ENCODE measurements around the gene ABCB4.

DNA sequence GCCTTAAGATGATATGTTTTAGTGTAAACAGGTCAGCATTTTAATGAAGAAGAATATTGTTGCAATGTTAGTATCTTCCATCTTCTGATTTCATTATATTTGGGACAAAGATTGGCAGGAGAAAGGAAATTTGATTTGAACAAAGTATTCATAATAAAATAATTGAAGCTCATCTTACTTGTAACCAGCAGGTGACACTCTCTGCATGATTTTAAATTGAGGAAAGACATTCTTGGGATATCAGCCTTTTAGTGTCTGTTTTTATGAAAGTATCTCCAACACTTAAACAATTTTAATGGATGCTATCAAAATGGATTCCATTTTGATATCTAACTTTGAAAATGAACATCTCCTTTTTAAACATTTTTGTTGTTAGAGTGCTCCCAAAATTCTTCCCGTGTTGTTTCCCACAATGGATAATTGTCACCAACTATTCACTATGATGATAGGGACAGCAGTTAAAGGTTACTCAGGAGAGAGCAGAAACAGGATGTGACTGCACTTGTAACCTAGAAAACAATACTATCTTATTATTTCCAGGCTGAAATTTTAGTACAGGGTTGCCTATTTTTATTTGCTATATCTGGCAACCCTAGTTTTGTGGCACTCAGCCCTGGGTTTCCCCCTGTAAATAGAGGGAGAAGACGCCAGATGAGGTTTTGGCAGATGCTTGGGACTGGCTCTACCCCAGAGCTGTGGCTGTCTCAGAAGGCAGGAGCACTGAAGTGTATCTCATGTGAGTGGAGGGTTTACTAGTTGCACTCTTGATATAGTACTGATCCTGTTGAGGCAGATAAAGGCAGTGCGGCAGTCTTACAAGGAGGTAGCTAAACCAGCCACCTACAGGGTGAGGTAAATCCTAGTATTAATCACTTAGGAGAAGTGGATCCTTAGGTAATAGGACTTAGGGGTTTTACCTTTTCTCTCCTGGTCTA lies 31.0 kb upstream of the ABCB4 start:
- no peak for TF ChIP-seq POLR2AphosphoS5 (IDR thresholded peaks at IDR 0.05; ENCODE audit: low read depth, low read length)
- TF ChIP-seq EZH2 (IDR thresholded peaks at IDR 0.05) = no peak
- TF ChIP-seq CEBPB (IDR thresholded peaks at IDR 0.05; ENCODE audit: low read depth) = no peak
- TF ChIP-seq SIN3A (IDR thresholded peaks at IDR 0.05; ENCODE audit: low read depth) = no peak
- no peak for TF ChIP-seq POLR2A (IDR thresholded peaks at IDR 0.05; ENCODE audit: borderline replicate concordance, extremely low read depth, insufficient read depth, insufficient read length)
- no peak for TF ChIP-seq JUND (IDR thresholded peaks at IDR 0.05)
- TF ChIP-seq SRF (IDR thresholded peaks at IDR 0.05; ENCODE audit: low read depth) = no peak
- no peak for TF ChIP-seq TCF7L2 (IDR thresholded peaks at IDR 0.05; ENCODE audit: borderline replicate concordance, extremely low read depth, insufficient read depth, insufficient read length)
- TF ChIP-seq, protein P1, sequence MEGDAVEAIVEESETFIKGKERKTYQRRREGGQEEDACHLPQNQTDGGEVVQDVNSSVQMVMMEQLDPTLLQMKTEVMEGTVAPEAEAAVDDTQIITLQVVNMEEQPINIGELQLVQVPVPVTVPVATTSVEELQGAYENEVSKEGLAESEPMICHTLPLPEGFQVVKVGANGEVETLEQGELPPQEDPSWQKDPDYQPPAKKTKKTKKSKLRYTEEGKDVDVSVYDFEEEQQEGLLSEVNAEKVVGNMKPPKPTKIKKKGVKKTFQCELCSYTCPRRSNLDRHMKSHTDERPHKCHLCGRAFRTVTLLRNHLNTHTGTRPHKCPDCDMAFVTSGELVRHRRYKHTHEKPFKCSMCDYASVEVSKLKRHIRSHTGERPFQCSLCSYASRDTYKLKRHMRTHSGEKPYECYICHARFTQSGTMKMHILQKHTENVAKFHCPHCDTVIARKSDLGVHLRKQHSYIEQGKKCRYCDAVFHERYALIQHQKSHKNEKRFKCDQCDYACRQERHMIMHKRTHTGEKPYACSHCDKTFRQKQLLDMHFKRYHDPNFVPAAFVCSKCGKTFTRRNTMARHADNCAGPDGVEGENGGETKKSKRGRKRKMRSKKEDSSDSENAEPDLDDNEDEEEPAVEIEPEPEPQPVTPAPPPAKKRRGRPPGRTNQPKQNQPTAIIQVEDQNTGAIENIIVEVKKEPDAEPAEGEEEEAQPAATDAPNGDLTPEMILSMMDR (IDR thresholded peaks at IDR 0.05 in 2 of 3, conservative IDR thresholded peaks at IDR 0.05 in 1 of 3; ENCODE audit: borderline replicate concordance in 1 of 3, insufficient read depth in 1 of 3, low read depth in 2 of 3, low read length in 2 of 3) = peak; percentile 44 to 70 (median 59); a peak in 5 of 6 replicates
- no peak for TF ChIP-seq EZH2phosphoT487 (IDR thresholded peaks at IDR 0.05; ENCODE audit: borderline replicate concordance)
- TF ChIP-seq YY1 (IDR thresholded peaks at IDR 0.05; ENCODE audit: extremely low read depth, insufficient replicate concordance, low read depth, low read length) = no peak
- TF ChIP-seq, protein P2, sequence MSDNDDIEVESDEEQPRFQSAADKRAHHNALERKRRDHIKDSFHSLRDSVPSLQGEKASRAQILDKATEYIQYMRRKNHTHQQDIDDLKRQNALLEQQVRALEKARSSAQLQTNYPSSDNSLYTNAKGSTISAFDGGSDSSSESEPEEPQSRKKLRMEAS (IDR thresholded peaks at IDR 0.05) = no peak
- TF ChIP-seq ZNF274 (IDR thresholded peaks at IDR 0.05; ENCODE audit: low read depth, low read length) = no peak
- no peak for TF ChIP-seq SP1 (IDR thresholded peaks at IDR 0.05; ENCODE audit: low read depth)

Data from HCT116 (cell line).